GM19395 (cell line): Measurements from ENCODE around the gene PGBD5.
"Not testable (repeated sequence)": the region's sequence is repeated elsewhere in the genome, so short reads cannot be mapped to it uniquely, and the experiment has no call there.

Experiments
- ATAC-seq: cut with Tn5 transposase; IDR thresholded peaks from one replicate; pipeline ENCODE4 v1.9.1; 2021; ENCODE audit warnings: mild to moderate bottlenecking, moderate library complexity; ENCODE audit not compliant: unreplicated experiment

PGBD5 gene

GRCh38 chr1:230426246-230427093, at the start of gene PGBD5:
Gene PGBD5, minus strand, starts transcription at chr1:230426332. Its CDS starts 404 bp downstream, at chr1:230425928.
- peak; percentile 78 for ATAC-seq

- not testable (repeated sequence) for ATAC-seq
These were observed 48.8 kb upstream of the PGBD5 start for GRCh38 chr1:230474924-230475323.

- not testable (repeated sequence) for ATAC-seq
These were observed 44.6 kb upstream of the PGBD5 start for GRCh38 chr1:230470750-230471149.

GRCh38 chr1:230469271-230469670, 43.1 kb upstream of the PGBD5 start:
- no peak for ATAC-seq

GRCh38 chr1:230465691-230466090, 39.6 kb upstream of the PGBD5 start:
- ATAC-seq: no peak

- no peak for ATAC-seq
These were observed 38.5 kb upstream of the PGBD5 start for GRCh38 chr1:230464671-230465070.

GRCh38 chr1:230463760-230464159, 37.6 kb upstream of the PGBD5 start:
- ATAC-seq: no peak

- no peak for ATAC-seq
These were observed 37.2 kb upstream of the PGBD5 start for GRCh38 chr1:230463326-230463725.

- ATAC-seq: no peak
These were observed 33.3 kb upstream of the PGBD5 start for GRCh38 chr1:230459465-230459864.

- ATAC-seq: no peak
These were observed 32.4 kb upstream of the PGBD5 start for GRCh38 chr1:230458509-230458908.

GRCh38 chr1:230456478-230456877, 30.3 kb upstream of the PGBD5 start:
- no peak for ATAC-seq

GRCh38 chr1:230455291-230455690, 29.2 kb upstream of the PGBD5 start:
- ATAC-seq: no peak

- no peak for ATAC-seq
These were observed 27.2 kb upstream of the PGBD5 start for GRCh38 chr1:230453377-230453776.

- no peak for ATAC-seq
These were observed 15.3 kb upstream of the PGBD5 start for GRCh38 chr1:230441183-230442029.

GRCh38 chr1:230435108-230435507, 9.0 kb upstream of the PGBD5 start:
- ATAC-seq: no peak

- ATAC-seq: no peak
These were observed 5.4 kb upstream of the PGBD5 start for GRCh38 chr1:230431527-230431926.

GRCh38 chr1:230430499-230430898, 4.4 kb upstream of the PGBD5 start:
- ATAC-seq: no peak

GRCh38 chr1:230429067-230429735, 3.1 kb upstream of the PGBD5 start:
- ATAC-seq: no peak

GRCh38 chr1:230427981-230428380, 1.8 kb upstream of the PGBD5 start:
- no peak for ATAC-seq

GRCh38 chr1:230427094-230427876, 1.2 kb upstream of the PGBD5 start:
- ATAC-seq: no peak
